HG03095 (cell line): Measurements from ENCODE around the gene FASTKD1.
"Not testable (repeated sequence)": the region's sequence is repeated elsewhere in the genome, so short reads cannot be mapped to it uniquely, and the experiment has no call there.

ENCODE experiments used
- ATAC-seq: cut with Tn5 transposase; IDR thresholded peaks from one replicate; pipeline ENCODE4 v1.9.1; 2021; ENCODE audit warnings: moderate library complexity; ENCODE audit not compliant: unreplicated experiment

The FASTKD1 gene

GRCh38 chr2:169572189-169572588, 1.5 kb downstream of the FASTKD1 start:
- ATAC-seq: no peak

GRCh38 chr2:169571571-169571970, 2.1 kb downstream of the FASTKD1 start:
- no peak for ATAC-seq

- not testable (repeated sequence) for ATAC-seq
Measured at GRCh38 chr2:169570752-169571151, 2.9 kb downstream of the FASTKD1 start.

- ATAC-seq: no peak
Measured at GRCh38 chr2:169569948-169570347, 3.7 kb downstream of the FASTKD1 start.

GRCh38 chr2:169565686-169566085, 8.0 kb downstream of the FASTKD1 start:
- no peak for ATAC-seq

GRCh38 chr2:169562519-169562918, 11.1 kb downstream of the FASTKD1 start:
- ATAC-seq: no peak

- not testable (repeated sequence) for ATAC-seq
Measured at GRCh38 chr2:169562084-169562483, 11.6 kb downstream of the FASTKD1 start.

- no peak for ATAC-seq
Measured at GRCh38 chr2:169561364-169561763, 12.3 kb downstream of the FASTKD1 start.

- no peak for ATAC-seq
Measured at GRCh38 chr2:169546756-169547155, 26.9 kb downstream of the FASTKD1 start.

- ATAC-seq: no peak
Measured at GRCh38 chr2:169542433-169542832, 31.2 kb downstream of the FASTKD1 start.

- ATAC-seq: no peak
Measured at GRCh38 chr2:169540146-169540545, 33.5 kb downstream of the FASTKD1 start.

GRCh38 chr2:169539460-169539859, 34.2 kb downstream of the FASTKD1 start:
- not testable (repeated sequence) for ATAC-seq

GRCh38 chr2:169528271-169528701, 45.4 kb downstream of the FASTKD1 start:
- ATAC-seq: peak; percentile 77

GRCh38 chr2:169526451-169526850, 47.2 kb downstream of the FASTKD1 start:
- ATAC-seq: no peak

- no peak for ATAC-seq
Measured at GRCh38 chr2:169525434-169525833, 48.2 kb downstream of the FASTKD1 start.

- no peak for ATAC-seq
Measured at GRCh38 chr2:169523681-169524080, 50.0 kb downstream of the FASTKD1 start.

- no peak for ATAC-seq
Measured at GRCh38 chr2:169520896-169521295, 52.8 kb downstream of the FASTKD1 start.

- not testable (repeated sequence) for ATAC-seq
Measured at GRCh38 chr2:169516488-169516995, 57.1 kb downstream of the FASTKD1 start.

GRCh38 chr2:169514758-169515157, 58.9 kb downstream of the FASTKD1 start:
- not testable (repeated sequence) for ATAC-seq

GRCh38 chr2:169513926-169514325, 59.7 kb downstream of the FASTKD1 start:
- ATAC-seq: no peak

- ATAC-seq: no peak
Measured at GRCh38 chr2:169513094-169513493, 60.6 kb downstream of the FASTKD1 start.

- no peak for ATAC-seq
Measured at GRCh38 chr2:169512525-169512924, 61.1 kb downstream of the FASTKD1 start.

- no peak for ATAC-seq
Measured at GRCh38 chr2:169511818-169512217, 61.8 kb downstream of the FASTKD1 start.
